Colonic mucosa (tissue), 4 donors: ENCODE data around the gene KIAA2012. TPM values are rescaled to one million over a fixed set of nuclear protein-coding genes. Genes with fewer than 3 reads are reported as not detected.

Source experiments
- DNase-seq: peaks from one replicate; pipeline ENCODE4 v3.0.0-alpha.2; 2020
- H3K27ac ChIP-seq: fragments of 200-600 bp; one replicate; pipeline ENCODE4 v1.8.0; 2021
- H3K27me3 ChIP-seq: fragments of 200-600 bp; one replicate; pipeline ENCODE4 v1.8.0; 2021
- H3K36me3 ChIP-seq: fragments of 200-600 bp; one replicate; pipeline ENCODE4 v1.8.0; 2021
- H3K4me1 ChIP-seq: fragments of 200-600 bp; one replicate; pipeline ENCODE4 v1.8.0; 2021; ENCODE audit warnings: mild to moderate bottlenecking
- H3K4me3 ChIP-seq: fragments of 200-600 bp; one replicate; pipeline ENCODE4 v1.8.0; 2021
- H3K9ac ChIP-seq, 2 donors: one replicate each; pipeline ENCODE4 v1.7.0; 2013; ENCODE audit warnings: control low read depth in 2 of 2, low read depth in 2 of 2, low read length in 2 of 2
- H3K9me3 ChIP-seq: fragments of 200-600 bp; one replicate; pipeline ENCODE4 v1.8.0; 2021
- CTCF ChIP-seq: fragments of 200-600 bp; IDR thresholded peaks from one replicate; pipeline ENCODE4 v1.8.0; 2022; ENCODE audit warnings: antibody characterized with exemption, mild to moderate bottlenecking
- intact Hi-C: fragments of 100-400 bp; cut with DNase I; formaldehyde crosslinking; loops from one replicate; pipeline ENCODE4 v1.14.1; 2022
- total RNA-seq, 2 donors: library from RNA; stranded (reverse); fragmentation: NEBNext Ultra II Directional in 1 of 2; extraction: Animal tissue kit (Norgen Biotek cat#: 25700) in 1 of 2; gene quantifications; one replicate each; pipeline ENCODE4 v1.2.1, GENCODE V29; 2021
- donor health status: healthy.
- donor health status: DM: no; HTN: no; CAD: no.
- donor health status: DM: no; HTN: no; CAD: no.

Gene KIAA2012
- total RNA-seq, 2 donors from 2014 or later: not detected

DNA sequence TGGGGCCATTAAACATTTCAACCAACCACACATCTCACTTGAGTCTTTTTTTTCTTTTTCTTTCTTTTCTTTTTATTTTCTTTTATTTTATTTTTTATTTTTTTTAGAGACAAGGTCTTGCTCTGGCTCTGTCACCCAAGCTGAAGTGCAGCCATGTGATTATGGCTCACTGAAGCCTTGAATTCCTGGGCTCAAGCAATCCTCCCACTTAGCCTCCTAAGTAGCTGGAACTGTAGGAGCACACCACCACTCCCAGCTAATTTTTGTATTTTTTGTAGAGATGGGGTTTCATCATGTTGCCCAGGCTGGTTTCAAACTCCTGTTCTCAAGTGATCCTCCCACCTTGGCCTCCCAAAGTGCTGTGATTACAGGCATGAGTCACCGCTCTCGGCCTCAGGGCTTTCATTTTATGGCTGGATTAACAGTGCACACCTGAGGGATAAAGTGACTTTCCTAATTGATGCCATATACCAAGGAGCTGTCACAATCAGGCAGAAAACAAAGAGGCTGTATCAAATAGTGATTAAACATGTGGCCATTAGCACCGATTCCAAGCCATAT lies 21.5 kb downstream of the KIAA2012 start:
- Histone ChIP-seq H3K4me1 (no peaks in the 10 kb centered on the region), H3K9ac (no peak overlapping the region), H3K27ac (no peak overlapping the region), H3K9me3 (no peaks in the 10 kb centered on the region), H3K4me3 (no peak overlapping the region), H3K36me3 (no peaks in the 10 kb centered on the region), H3K27me3 (no peaks in the 10 kb centered on the region)
- no peak for DNase-seq
- TF ChIP-seq CTCF: no peak
- intact Hi-C loops: no loop called here

DNA sequence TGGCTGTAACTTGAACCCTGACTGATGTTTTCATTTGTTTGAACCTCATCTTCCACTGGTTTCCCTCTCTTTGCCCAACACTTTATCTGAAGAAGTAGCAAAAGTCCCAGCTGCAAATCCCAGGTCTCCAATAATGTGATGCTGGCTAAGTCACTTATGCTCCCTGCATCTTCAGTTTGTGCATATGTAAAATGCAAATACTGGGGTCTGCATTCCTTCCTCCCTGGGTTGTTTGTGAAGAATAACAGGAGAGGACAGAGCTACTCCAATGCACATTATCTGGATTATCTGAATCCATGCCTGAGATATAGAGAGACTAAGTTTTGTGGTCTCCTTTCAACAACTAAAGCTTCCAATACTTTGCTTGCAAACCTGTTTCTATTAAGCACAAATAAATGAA lies 22.2 kb downstream of the KIAA2012 start:
- Histone ChIP-seq H3K27ac (no peak overlapping the region), H3K9ac (no peak overlapping the region), H3K9me3 (no peaks in the 10 kb centered on the region), H3K36me3 (no peaks in the 10 kb centered on the region), H3K27me3 (no peaks in the 10 kb centered on the region), H3K4me1 (no peaks in the 10 kb centered on the region), H3K4me3 (no peak overlapping the region)
- DNase-seq: no peak
- intact Hi-C loops: no loop called here
- TF ChIP-seq CTCF: no peak

DNA sequence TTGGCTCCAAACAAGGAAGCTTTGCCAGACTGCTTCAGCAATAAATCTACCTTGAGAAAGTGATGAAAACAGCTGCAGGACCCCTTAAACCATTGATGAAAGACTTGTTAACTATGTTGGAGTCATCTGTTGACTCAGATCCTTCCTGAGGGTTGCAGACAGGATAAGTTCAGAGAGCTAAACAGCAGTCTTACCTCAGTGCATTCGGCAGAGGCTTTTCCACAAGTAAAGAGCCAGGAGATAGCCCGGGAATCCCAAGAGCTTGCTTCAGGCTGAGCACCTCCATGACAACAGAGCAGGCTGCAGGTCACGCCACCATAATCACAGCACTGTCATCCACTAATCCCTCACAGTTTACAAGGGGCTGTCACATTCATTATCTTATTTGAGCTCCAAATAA lies 23.7 kb downstream of the KIAA2012 start:
- Histone ChIP-seq H3K4me3 (no peak overlapping the region), H3K36me3 (no peaks in the 10 kb centered on the region), H3K9me3 (no peaks in the 10 kb centered on the region), H3K27ac (no peak overlapping the region), H3K9ac (no peak overlapping the region), H3K4me1 (no peaks in the 10 kb centered on the region), H3K27me3 (no peaks in the 10 kb centered on the region)
- no peak for DNase-seq
- intact Hi-C loops: no loop called here
- no peak for TF ChIP-seq CTCF

GRCh38 chr2:202098291-202098690 lies 25.2 kb downstream of the KIAA2012 start:
- Histone ChIP-seq H3K27ac (no peak overlapping the region), H3K36me3 (no peaks in the 10 kb centered on the region), H3K27me3 (no peaks in the 10 kb centered on the region), H3K9me3 (no peaks in the 10 kb centered on the region), H3K4me3 (no peak overlapping the region), H3K4me1 (no peaks in the 10 kb centered on the region), H3K9ac (no peak overlapping the region)
- no peak for DNase-seq
- intact Hi-C loops: no loop called here
- TF ChIP-seq CTCF: no peak

- H3K27ac ChIP-seq: no peak overlapping the region
- no peaks in the 10 kb centered on the region for H3K9me3 ChIP-seq
- intact Hi-C loops: no loop called here
- H3K4me3 ChIP-seq: no peak overlapping the region
- H3K4me1 ChIP-seq: no peaks in the 10 kb centered on the region
- no peak for DNase-seq
- H3K36me3 ChIP-seq: no peaks in the 10 kb centered on the region
- no peaks in the 10 kb centered on the region for H3K27me3 ChIP-seq
- no peak overlapping the region for H3K9ac ChIP-seq
- no peak for TF ChIP-seq CTCF
Measured at GRCh38 chr2:202099515-202099914, 26.5 kb downstream of the KIAA2012 start.
